Endothelial cell (in vitro differentiated cells): Measurements from ENCODE around the gene IQCM. TPM values are rescaled to one million over a fixed set of nuclear protein-coding genes. Genes with fewer than 3 reads are reported as not detected.

Source experiments
- DNase-seq: peaks from one replicate; pipeline ENCODE4 v3.0.0; 2021; ENCODE audit warnings: low spot score
- H3K27ac Mint-ChIP-seq: one replicate; pipeline ENCODE4 v1.8.0; 2021; ENCODE audit warnings: mixed read lengths, inconsistent platforms; ENCODE audit not compliant: unreplicated experiment
- H3K27me3 Mint-ChIP-seq: one replicate; pipeline ENCODE4 v1.8.0; 2021; ENCODE audit warnings: mild to moderate bottlenecking, moderate library complexity, mixed read lengths, inconsistent platforms; ENCODE audit not compliant: unreplicated experiment
- H3K36me3 Mint-ChIP-seq: one replicate; pipeline ENCODE4 v1.8.0; 2021; ENCODE audit warnings: mild to moderate bottlenecking, low read depth, mixed read lengths, inconsistent platforms; ENCODE audit not compliant: unreplicated experiment
- H3K4me1 Mint-ChIP-seq: one replicate; pipeline ENCODE4 v1.8.0; 2021; ENCODE audit warnings: mild to moderate bottlenecking, mixed read lengths, inconsistent platforms; ENCODE audit not compliant: unreplicated experiment
- H3K4me3 Mint-ChIP-seq: one replicate; pipeline ENCODE4 v1.8.0; 2021; ENCODE audit warnings: mild to moderate bottlenecking, mixed read lengths, inconsistent platforms; ENCODE audit not compliant: unreplicated experiment
- H3K9me3 Mint-ChIP-seq: one replicate; pipeline ENCODE4 v1.8.0; 2021; ENCODE audit warnings: mixed read lengths, inconsistent platforms; ENCODE audit not compliant: unreplicated experiment
- CTCF ChIP-seq: fragments of 200-600 bp; sonication (generic); IDR thresholded peaks from one replicate; pipeline ENCODE4 v1.5.0; 2021; ENCODE audit warnings: antibody characterized with exemption; ENCODE audit not compliant: unreplicated experiment
- total RNA-seq: library from RNA; stranded (reverse); fragmentation: NEBNext Ultra II Directional; extraction: Animal tissue kit (Norgen Biotek cat#: 25700); gene quantifications from one replicate; pipeline ENCODE4 v1.2.1, GENCODE V29; 2021; ENCODE audit not compliant: unreplicated experiment

IQCM gene
- total RNA-seq, 1 donor from 2014 or later, result not detected

GRCh38 chr4:149735796-149736195, 79.8 kb downstream of the IQCM start:
- no peak for TF ChIP-seq CTCF

GRCh38 chr4:149728444-149728843, 87.2 kb downstream of the IQCM start:
- H3K27ac Mint-ChIP-seq, result no peak overlapping the region
- no peak overlapping the region for H3K4me3 Mint-ChIP-seq
- no peaks in the 10 kb centered on the region for H3K9me3 Mint-ChIP-seq
- H3K36me3 Mint-ChIP-seq, result no peaks in the 10 kb centered on the region
- peaks cover 2% of the 10 kb centered on the region for H3K4me1 Mint-ChIP-seq
- H3K27me3 Mint-ChIP-seq, result peaks cover 1% of the 10 kb centered on the region
- no peak for TF ChIP-seq CTCF
- DNase-seq, result no peak

More at GRCh38 chr4:149735796-149736195, 79.8 kb downstream of the IQCM start:
- H3K9me3 Mint-ChIP-seq, result no peaks in the 10 kb centered on the region
- H3K4me3 Mint-ChIP-seq, result no peak overlapping the region
- H3K4me1 Mint-ChIP-seq, result no peaks in the 10 kb centered on the region
- H3K36me3 Mint-ChIP-seq, result no peaks in the 10 kb centered on the region
- no peak overlapping the region for H3K27ac Mint-ChIP-seq
- no peak for DNase-seq
- H3K27me3 Mint-ChIP-seq, result no peaks in the 10 kb centered on the region

- peaks cover 1% of the 10 kb centered on the region for H3K27me3 Mint-ChIP-seq
- no peak overlapping the region for H3K27ac Mint-ChIP-seq
- TF ChIP-seq CTCF, result no peak
- peaks cover 2% of the 10 kb centered on the region for H3K4me1 Mint-ChIP-seq
- H3K36me3 Mint-ChIP-seq, result no peaks in the 10 kb centered on the region
- H3K9me3 Mint-ChIP-seq, result no peaks in the 10 kb centered on the region
- no peak overlapping the region for H3K4me3 Mint-ChIP-seq
- DNase-seq, result no peak
Measured at GRCh38 chr4:149727663-149728062, 88.0 kb downstream of the IQCM start.

- no peaks in the 10 kb centered on the region for H3K9me3 Mint-ChIP-seq
- no peak overlapping the region for H3K4me3 Mint-ChIP-seq
- no peak for TF ChIP-seq CTCF
- peaks cover 1% of the 10 kb centered on the region for H3K27me3 Mint-ChIP-seq
- peaks cover 2% of the 10 kb centered on the region for H3K4me1 Mint-ChIP-seq
- no peak for DNase-seq
- H3K27ac Mint-ChIP-seq, result no peak overlapping the region
- H3K36me3 Mint-ChIP-seq, result no peaks in the 10 kb centered on the region
Measured at GRCh38 chr4:149723065-149723464, 92.6 kb downstream of the IQCM start.

GRCh38 chr4:149719806-149720205, 95.8 kb downstream of the IQCM start:
- no peak for TF ChIP-seq CTCF
- no peaks in the 10 kb centered on the region for H3K9me3 Mint-ChIP-seq
- no peak overlapping the region for H3K4me3 Mint-ChIP-seq
- no peaks in the 10 kb centered on the region for H3K36me3 Mint-ChIP-seq
- no peak for DNase-seq
- H3K27me3 Mint-ChIP-seq, result peaks cover 5% of the 10 kb centered on the region
- no peaks in the 10 kb centered on the region for H3K4me1 Mint-ChIP-seq
- H3K27ac Mint-ChIP-seq, result no peak overlapping the region
